ENCODE data around the gene NCOA5. TPM values are rescaled to one million over a fixed set of nuclear protein-coding genes. Genes with fewer than 3 reads are reported as not detected.

Gene NCOA5
- total and polyA plus RNA-seq, 2 experiments from 2014 or later, result 8.4 to 22.8 TPM

DNA sequence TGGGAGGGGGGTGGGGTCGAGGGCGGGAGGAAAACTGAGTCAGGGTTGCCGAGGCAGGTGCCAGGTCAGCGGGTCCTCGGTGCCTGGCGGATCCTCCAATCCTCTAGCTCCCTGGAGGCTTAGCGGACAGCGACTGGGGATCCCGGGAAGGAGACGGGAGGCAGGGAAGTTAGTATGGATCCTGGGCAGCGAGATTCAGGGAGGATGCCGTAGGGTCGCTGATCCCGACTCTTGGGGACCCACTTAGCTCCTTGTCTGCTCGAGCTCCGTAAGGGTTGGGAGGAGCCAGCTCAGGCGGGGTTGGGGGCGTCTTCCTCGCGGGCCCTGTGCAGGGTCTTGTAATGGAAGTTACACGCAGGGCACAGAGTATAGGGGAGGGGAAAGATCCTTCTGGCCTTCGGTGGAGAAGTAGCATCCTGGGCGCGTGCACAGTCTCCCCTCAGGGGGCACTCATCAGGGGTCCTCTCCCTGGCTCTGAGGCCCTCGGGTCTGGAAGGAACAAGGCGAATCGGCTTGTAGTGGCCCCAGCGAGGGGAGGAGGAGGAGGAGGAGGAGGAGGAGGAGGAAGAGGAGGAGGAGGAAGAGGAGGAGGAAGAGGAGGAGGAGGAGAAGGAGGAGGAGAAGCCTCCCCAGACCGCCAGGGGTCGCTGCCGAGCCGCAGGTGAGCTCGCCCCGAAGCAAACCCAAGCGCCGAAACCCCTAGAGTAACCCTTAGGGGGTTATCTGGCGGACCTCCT lies 67.2 kb downstream of the NCOA5 start:
- Histone ChIP-seq H3K27ac (ENCODE audit: low read depth) (no peak overlapping the region), H3K4me1 (ENCODE audit: insufficient read depth) (peaks cover 4% of the 10 kb centered on the region; the same call in 1 of the 2 replicates), H4K20me1 (replicated peaks; ENCODE audit: insufficient read depth) (peaks cover 6% of the 10 kb centered on the region; the same call in 1 of the 2 replicates), H3K9me2 (ENCODE audit: insufficient read depth) (no peaks in the 10 kb centered on the region), H3K4me3 (peak overlapping the region; percentile 83), H3K4me2 (peak overlapping the region; percentile 98), H3K27me3 (ENCODE audit: insufficient read depth) (peaks cover 50% of the 10 kb centered on the region), H3F3A (replicated peaks; ENCODE audit: low read depth) (0 out of 2 replicates have a peak, but pooled peaks cover 3% of the 10 kb centered on the region), H2AFZ (peak overlapping the region; percentile 83; the same call in 1 of the 2 replicates), H3K36me3 (ENCODE audit: insufficient read depth) (no peaks in the 10 kb centered on the region), H3K79me2 (replicated peaks; ENCODE audit: insufficient read depth) (no peaks in the 10 kb centered on the region)
- H3K4me1 Mint-ChIP-seq, result peaks cover 6% of the 10 kb centered on the region
- no peaks in the 10 kb centered on the region for H3K36me3 Mint-ChIP-seq (ENCODE audit: low read depth)
- TF ChIP-seq, protein P1, sequence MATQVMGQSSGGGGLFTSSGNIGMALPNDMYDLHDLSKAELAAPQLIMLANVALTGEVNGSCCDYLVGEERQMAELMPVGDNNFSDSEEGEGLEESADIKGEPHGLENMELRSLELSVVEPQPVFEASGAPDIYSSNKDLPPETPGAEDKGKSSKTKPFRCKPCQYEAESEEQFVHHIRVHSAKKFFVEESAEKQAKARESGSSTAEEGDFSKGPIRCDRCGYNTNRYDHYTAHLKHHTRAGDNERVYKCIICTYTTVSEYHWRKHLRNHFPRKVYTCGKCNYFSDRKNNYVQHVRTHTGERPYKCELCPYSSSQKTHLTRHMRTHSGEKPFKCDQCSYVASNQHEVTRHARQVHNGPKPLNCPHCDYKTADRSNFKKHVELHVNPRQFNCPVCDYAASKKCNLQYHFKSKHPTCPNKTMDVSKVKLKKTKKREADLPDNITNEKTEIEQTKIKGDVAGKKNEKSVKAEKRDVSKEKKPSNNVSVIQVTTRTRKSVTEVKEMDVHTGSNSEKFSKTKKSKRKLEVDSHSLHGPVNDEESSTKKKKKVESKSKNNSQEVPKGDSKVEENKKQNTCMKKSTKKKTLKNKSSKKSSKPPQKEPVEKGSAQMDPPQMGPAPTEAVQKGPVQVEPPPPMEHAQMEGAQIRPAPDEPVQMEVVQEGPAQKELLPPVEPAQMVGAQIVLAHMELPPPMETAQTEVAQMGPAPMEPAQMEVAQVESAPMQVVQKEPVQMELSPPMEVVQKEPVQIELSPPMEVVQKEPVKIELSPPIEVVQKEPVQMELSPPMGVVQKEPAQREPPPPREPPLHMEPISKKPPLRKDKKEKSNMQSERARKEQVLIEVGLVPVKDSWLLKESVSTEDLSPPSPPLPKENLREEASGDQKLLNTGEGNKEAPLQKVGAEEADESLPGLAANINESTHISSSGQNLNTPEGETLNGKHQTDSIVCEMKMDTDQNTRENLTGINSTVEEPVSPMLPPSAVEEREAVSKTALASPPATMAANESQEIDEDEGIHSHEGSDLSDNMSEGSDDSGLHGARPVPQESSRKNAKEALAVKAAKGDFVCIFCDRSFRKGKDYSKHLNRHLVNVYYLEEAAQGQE (IDR thresholded peaks at IDR 0.05; ENCODE audit: unreplicated experiment), result peak; percentile 39
- no peak for TF ChIP-seq POLR2AphosphoS5 (IDR thresholded peaks at IDR 0.05; ENCODE audit: low read depth)
- TF ChIP-seq, protein P2, sequence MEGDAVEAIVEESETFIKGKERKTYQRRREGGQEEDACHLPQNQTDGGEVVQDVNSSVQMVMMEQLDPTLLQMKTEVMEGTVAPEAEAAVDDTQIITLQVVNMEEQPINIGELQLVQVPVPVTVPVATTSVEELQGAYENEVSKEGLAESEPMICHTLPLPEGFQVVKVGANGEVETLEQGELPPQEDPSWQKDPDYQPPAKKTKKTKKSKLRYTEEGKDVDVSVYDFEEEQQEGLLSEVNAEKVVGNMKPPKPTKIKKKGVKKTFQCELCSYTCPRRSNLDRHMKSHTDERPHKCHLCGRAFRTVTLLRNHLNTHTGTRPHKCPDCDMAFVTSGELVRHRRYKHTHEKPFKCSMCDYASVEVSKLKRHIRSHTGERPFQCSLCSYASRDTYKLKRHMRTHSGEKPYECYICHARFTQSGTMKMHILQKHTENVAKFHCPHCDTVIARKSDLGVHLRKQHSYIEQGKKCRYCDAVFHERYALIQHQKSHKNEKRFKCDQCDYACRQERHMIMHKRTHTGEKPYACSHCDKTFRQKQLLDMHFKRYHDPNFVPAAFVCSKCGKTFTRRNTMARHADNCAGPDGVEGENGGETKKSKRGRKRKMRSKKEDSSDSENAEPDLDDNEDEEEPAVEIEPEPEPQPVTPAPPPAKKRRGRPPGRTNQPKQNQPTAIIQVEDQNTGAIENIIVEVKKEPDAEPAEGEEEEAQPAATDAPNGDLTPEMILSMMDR (conservative IDR thresholded peaks at IDR 0.05; ENCODE audit: low read depth in 2 of 2), result peak; percentile 59 to 85
- peak; percentile 85 for DNase-seq (ENCODE audit: low spot score)
- H3K9me3 Mint-ChIP-seq, result no peaks in the 10 kb centered on the region; the same call in 2 of the 3 replicates
- peak overlapping the region; percentile 76 for H3K4me3 Mint-ChIP-seq
- H3K27me3 Mint-ChIP-seq (ENCODE audit: insufficient read depth, low read depth, poor library complexity), result peaks cover 41% of the 10 kb centered on the region
- H3K27ac Mint-ChIP-seq, result no peak overlapping the region
- ATAC-seq, result peak; percentile 35

DNA sequence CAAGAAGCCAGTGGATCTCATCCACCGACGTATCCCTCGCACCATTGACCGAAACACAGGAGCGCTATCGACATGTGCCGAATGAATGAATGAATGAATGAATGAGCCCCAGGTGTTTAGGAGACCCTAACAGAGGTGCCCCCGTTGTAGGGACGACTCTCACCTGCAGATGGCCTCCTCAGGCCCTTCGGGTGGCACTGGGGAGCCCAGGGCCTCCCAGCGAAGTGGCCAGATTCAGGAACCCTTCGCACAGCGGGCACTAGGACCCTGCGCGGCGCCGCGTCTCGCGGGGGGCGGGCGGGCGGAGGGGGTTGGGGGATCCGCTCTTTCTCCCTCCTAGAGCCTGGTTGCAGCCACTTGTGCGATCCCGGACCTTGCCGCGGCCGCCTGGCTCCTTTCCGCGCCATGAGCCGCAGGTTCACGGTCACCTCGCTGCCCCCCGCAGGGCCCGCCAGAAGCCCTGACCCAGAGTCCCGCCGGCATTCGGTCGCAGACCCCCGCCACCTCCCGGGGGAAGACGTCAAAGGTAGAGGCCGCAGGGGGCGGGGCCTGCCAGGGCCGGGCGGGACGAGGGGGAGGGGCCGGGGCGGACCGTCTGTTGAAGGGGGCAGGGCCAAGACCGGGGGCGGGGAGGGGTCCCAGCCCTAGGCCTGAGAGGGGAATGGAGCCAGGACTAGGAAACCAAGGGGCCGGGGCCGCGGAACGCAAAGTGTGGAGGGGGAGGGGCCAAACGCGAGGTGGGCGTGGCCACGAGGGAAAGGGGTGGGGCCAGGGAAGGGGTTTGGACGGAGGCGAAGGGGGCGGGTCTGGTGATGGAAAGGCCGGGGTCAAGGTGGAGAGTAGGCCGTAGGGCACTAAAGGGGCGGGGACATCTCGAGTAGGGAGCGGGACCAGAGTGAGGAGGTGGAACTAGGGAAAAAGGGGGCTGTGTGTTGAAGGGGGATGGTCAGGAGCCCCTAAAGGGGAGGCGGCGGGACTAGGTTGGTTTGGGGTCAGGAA lies 68.1 kb downstream of the NCOA5 start:
- ATAC-seq, result peak; percentile 87
- Mint-ChIP-seq H3K27ac (no peak overlapping the region; the same call in 1 of the 2 replicates), H3K4me1 (peaks cover 6% of the 10 kb centered on the region), H3K27me3 (ENCODE audit: insufficient read depth, low read depth, poor library complexity) (peaks cover 35% of the 10 kb centered on the region), H3K9me3 (no peaks in the 10 kb centered on the region; the same call in 2 of the 3 replicates), H3K36me3 (ENCODE audit: low read depth) (no peaks in the 10 kb centered on the region), H3K4me3 (peak overlapping the region; percentile 79)
- no peaks in the 10 kb centered on the region for H3K79me2 ChIP-seq (replicated peaks; ENCODE audit: insufficient read depth)
- DNase-seq (ENCODE audit: low spot score), result peak; percentile 97
- H3K27ac ChIP-seq (ENCODE audit: low read depth), result 0 out of 2 replicates have a peak overlapping the region, but pooled peaks have one; percentile 69
- H3K36me3 ChIP-seq (ENCODE audit: insufficient read depth), result no peaks in the 10 kb centered on the region
- H3K4me3 ChIP-seq, result peak overlapping the region; percentile 83
- peak overlapping the region; percentile 98 for H3K4me2 ChIP-seq
- peaks cover 4% of the 10 kb centered on the region; the same call in 1 of the 2 replicates for H3K4me1 ChIP-seq (ENCODE audit: insufficient read depth)
- H2AFZ ChIP-seq, result no peak overlapping the region; the same call in 1 of the 2 replicates
- peaks cover 41% of the 10 kb centered on the region for H3K27me3 ChIP-seq (ENCODE audit: insufficient read depth)
- peaks cover 6% of the 10 kb centered on the region; the same call in 1 of the 2 replicates for H4K20me1 ChIP-seq (replicated peaks; ENCODE audit: insufficient read depth)
- H3F3A ChIP-seq (replicated peaks; ENCODE audit: low read depth), result 0 out of 2 replicates have a peak, but pooled peaks cover 3% of the 10 kb centered on the region
- no peaks in the 10 kb centered on the region for H3K9me2 ChIP-seq (ENCODE audit: insufficient read depth)
- TF ChIP-seq POLR2AphosphoS5 (IDR thresholded peaks at IDR 0.05; ENCODE audit: low read depth) (peak; percentile 53), CREB1 (CRISPR knock-in tag; IDR thresholded peaks at IDR 0.05; ENCODE audit: low read depth) (0 out of 2 replicates have a peak, but pooled peaks have one; percentile 45), ZNF114 (CRISPR knock-in tag; IDR thresholded peaks at IDR 0.05) (no peak), STAT1 (IDR thresholded peaks at IDR 0.05; ENCODE audit: unreplicated experiment) (no peak), EZH2phosphoT487 (IDR thresholded peaks at IDR 0.05; ENCODE audit: unreplicated experiment) (no peak)
- TF ChIP-seq, protein P1 (IDR thresholded peaks at IDR 0.05; ENCODE audit: unreplicated experiment), result no peak
- TF ChIP-seq, protein P2 (conservative IDR thresholded peaks at IDR 0.05; ENCODE audit: low read depth in 2 of 2), result peak; percentile 45 to 60
